Suprapubic skin (tissue), 4 donors: ENCODE measurements around the gene NDUFAF2. TPM values are rescaled to one million over a fixed set of nuclear protein-coding genes. Genes with fewer than 3 reads are reported as not detected.

ENCODE experiments used
- DNase-seq, 2 donors: peaks; one replicate each; pipeline ENCODE4 v3.0.0-alpha.2; 2019; ENCODE audit warnings: low spot score in 2 of 2
- H3K27ac ChIP-seq: fragments of 200-600 bp; sonication (generic); one replicate; pipeline ENCODE4 v1.5.1; 2019
- H3K27me3 ChIP-seq: fragments of 200-600 bp; sonication (generic); one replicate; pipeline ENCODE4 v1.5.1; 2019
- H3K36me3 ChIP-seq: fragments of 200-600 bp; sonication (generic); one replicate; pipeline ENCODE4 v1.5.1; 2019
- H3K4me1 ChIP-seq: fragments of 200-600 bp; sonication (generic); one replicate; pipeline ENCODE4 v1.5.1; 2019
- H3K4me3 ChIP-seq: fragments of 200-600 bp; sonication (generic); one replicate; pipeline ENCODE4 v1.5.1; 2019; ENCODE audit warnings: mild to moderate bottlenecking
- H3K9me3 ChIP-seq: fragments of 200-600 bp; sonication (generic); one replicate; pipeline ENCODE4 v1.5.1; 2019
- CTCF ChIP-seq, 2 donors: fragments of 200-600 bp in 1 of 2; fragments of 450-650 bp in 1 of 2; sonication (generic) in 1 of 2; IDR thresholded peaks; one replicate each; pipeline ENCODE4 v1.5.1; 2016 to 2019; ENCODE audit warnings: antibody characterized with exemption in 2 of 2, mild to moderate bottlenecking in 1 of 2, moderate library complexity in 1 of 2
- EP300 ChIP-seq: sonication (generic); formaldehyde crosslinking; IDR thresholded peaks from one replicate; pipeline ENCODE4 v1.6.1; 2017; ENCODE audit warnings: antibody characterized with exemption
- POLR2A ChIP-seq, 2 donors: fragments of 450-650 bp; IDR thresholded peaks; one replicate each; pipeline ENCODE4 v1.6.1; 2017; ENCODE audit warnings: antibody characterized with exemption in 2 of 2, mild to moderate bottlenecking in 2 of 2, moderate library complexity in 2 of 2
- POLR2AphosphoS5 ChIP-seq, 3 donors: sonication (generic); formaldehyde crosslinking; IDR thresholded peaks; one replicate each; pipeline ENCODE4 v1.6.1; 2017; ENCODE audit warnings: antibody characterized with exemption in 3 of 3
- WGBS: methylation state at CpG from one replicate; pipeline ENCODE4 v1.1.5; 2018; 5-methylcytosine and 5-hydroxymethylcytosine counted together
- total RNA-seq, 4 donors: library from RNA; depleted of rRNA; stranded (reverse); fragments of >200 nt; gene quantifications; one replicate each; pipeline ENCODE4 v1.1.0, GENCODE V29; 2016

NDUFAF2 gene
- total RNA-seq, 4 donors from 2014 or later: 15.6 to 20.4 (median 17.5) TPM

GRCh38 chr5:60958088-60958487 is 13.1 kb downstream of the NDUFAF2 start:
- no peaks in the 10 kb centered on the region for H3K36me3 ChIP-seq
- no peaks in the 10 kb centered on the region for H3K4me1 ChIP-seq
- TF ChIP-seq POLR2A (IDR thresholded peaks at IDR 0.05): no peak
- no peak for TF ChIP-seq CTCF (IDR thresholded peaks at IDR 0.05)
- no peak for TF ChIP-seq POLR2AphosphoS5 (IDR thresholded peaks at IDR 0.05)
- TF ChIP-seq EP300: no peak
- H3K27ac ChIP-seq: no peak overlapping the region
- DNase-seq: no peak
- no peaks in the 10 kb centered on the region for H3K27me3 ChIP-seq
- H3K4me3 ChIP-seq: no peak overlapping the region
- no peaks in the 10 kb centered on the region for H3K9me3 ChIP-seq

GRCh38 chr5:60958712-60959111 is 13.7 kb downstream of the NDUFAF2 start:
- no peak for TF ChIP-seq EP300
- no peak for TF ChIP-seq POLR2AphosphoS5 (IDR thresholded peaks at IDR 0.05)
- no peak for TF ChIP-seq POLR2A (IDR thresholded peaks at IDR 0.05)
- no peak for TF ChIP-seq CTCF (IDR thresholded peaks at IDR 0.05)

GRCh38 chr5:60959156-60959555 is 14.2 kb downstream of the NDUFAF2 start:
- Histone ChIP-seq H3K36me3 (no peaks in the 10 kb centered on the region), H3K4me1 (no peaks in the 10 kb centered on the region), H3K4me3 (no peak overlapping the region), H3K27ac (no peak overlapping the region), H3K27me3 (no peaks in the 10 kb centered on the region), H3K9me3 (no peaks in the 10 kb centered on the region)
- DNase-seq: no peak
- TF ChIP-seq CTCF (IDR thresholded peaks at IDR 0.05): no peak
- TF ChIP-seq EP300: no peak
- TF ChIP-seq POLR2AphosphoS5 (IDR thresholded peaks at IDR 0.05): no peak
- TF ChIP-seq POLR2A (IDR thresholded peaks at IDR 0.05): no peak

More at GRCh38 chr5:60958712-60959111, 13.7 kb downstream of the NDUFAF2 start:
- Histone ChIP-seq H3K27me3 (no peaks in the 10 kb centered on the region), H3K27ac (no peak overlapping the region), H3K9me3 (no peaks in the 10 kb centered on the region), H3K4me1 (no peaks in the 10 kb centered on the region), H3K4me3 (no peak overlapping the region), H3K36me3 (no peaks in the 10 kb centered on the region)
- no peak for DNase-seq
- WGBS: 85% methylated on average over 2 of the region's 2 CpGs

- H3K27me3 ChIP-seq: no peaks in the 10 kb centered on the region
- no peak overlapping the region for H3K27ac ChIP-seq
- DNase-seq: no peak
- H3K4me3 ChIP-seq: no peak overlapping the region
- 40% methylated on average over 2 of the region's 2 CpGs for WGBS
- H3K4me1 ChIP-seq: no peaks in the 10 kb centered on the region
- H3K9me3 ChIP-seq: no peaks in the 10 kb centered on the region
- no peaks in the 10 kb centered on the region for H3K36me3 ChIP-seq
- TF ChIP-seq POLR2AphosphoS5 (IDR thresholded peaks at IDR 0.05) (no peak), CTCF (IDR thresholded peaks at IDR 0.05) (no peak), POLR2A (IDR thresholded peaks at IDR 0.05) (no peak), EP300 (no peak)
These were observed 15.6 kb downstream of the NDUFAF2 start for GRCh38 chr5:60960591-60960990.

- H3K4me1 ChIP-seq: no peaks in the 10 kb centered on the region
- no peak overlapping the region for H3K27ac ChIP-seq
- WGBS: 86% methylated on average over 2 of the region's 2 CpGs
- DNase-seq: no peak
- H3K36me3 ChIP-seq: no peaks in the 10 kb centered on the region
- H3K27me3 ChIP-seq: no peaks in the 10 kb centered on the region
- H3K9me3 ChIP-seq: peaks cover 5% of the 10 kb centered on the region
- TF ChIP-seq CTCF (IDR thresholded peaks at IDR 0.05) (no peak), POLR2A (IDR thresholded peaks at IDR 0.05) (no peak), POLR2AphosphoS5 (IDR thresholded peaks at IDR 0.05) (no peak), EP300 (no peak)
- no peak overlapping the region for H3K4me3 ChIP-seq
These were observed 16.7 kb downstream of the NDUFAF2 start for GRCh38 chr5:60961685-60962084.
